AG08396 (cell line): ENCODE data around the gene MPV17L.
"Not testable (repeated sequence)": the region's sequence is repeated elsewhere in the genome, so short reads cannot be mapped to it uniquely, and the experiment has no call there.

Experiments used
- DNase-seq: peaks from one replicate; pipeline ENCODE4 v3.0.0; 2012; ENCODE audit warnings: low spot score, mixed read lengths

The MPV17L gene

DNA sequence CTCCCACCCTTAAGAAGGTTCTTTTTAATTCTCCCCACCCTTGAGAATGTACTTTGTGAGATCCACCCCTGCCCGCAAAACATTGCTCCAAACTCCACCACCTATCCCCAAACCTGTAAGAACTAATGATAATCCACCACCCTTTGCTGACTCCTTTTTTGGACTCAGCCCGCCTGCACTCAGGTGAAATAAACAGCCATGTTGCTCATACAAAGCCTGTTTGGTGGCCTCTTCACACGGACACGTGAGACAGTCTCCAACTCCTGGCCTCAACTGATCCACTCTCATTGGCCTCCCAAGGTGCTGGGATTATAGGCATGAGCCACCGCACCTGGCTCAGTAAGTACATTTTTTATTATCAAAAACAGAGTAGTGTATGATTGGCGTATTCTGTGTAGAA is 13.9 kb downstream of the MPV17L start:
- DNase-seq = not testable (repeated sequence)

DNA sequence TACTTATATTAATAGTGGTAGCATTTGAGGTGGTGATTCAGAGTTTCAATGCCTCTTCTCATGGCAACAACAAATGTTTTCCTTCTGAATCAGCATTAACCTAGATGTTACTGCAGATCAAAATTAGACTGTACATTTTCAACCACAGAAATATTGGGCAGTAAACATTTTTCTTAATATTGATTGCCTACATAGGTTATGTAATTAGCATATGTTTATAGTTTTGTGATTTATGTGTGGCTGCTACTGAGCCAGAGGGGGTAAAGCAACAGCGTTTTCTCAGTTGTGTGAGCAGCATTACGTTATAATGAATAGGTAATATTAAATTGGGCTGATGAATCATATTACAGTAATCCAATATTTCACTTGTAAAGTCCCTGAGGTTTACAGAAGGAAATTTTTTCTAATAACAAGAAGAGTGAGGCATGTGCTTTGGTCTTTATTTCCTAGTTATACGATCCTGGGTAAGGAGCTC is 20.0 kb downstream of the MPV17L start:
- DNase-seq = no peak

DNA sequence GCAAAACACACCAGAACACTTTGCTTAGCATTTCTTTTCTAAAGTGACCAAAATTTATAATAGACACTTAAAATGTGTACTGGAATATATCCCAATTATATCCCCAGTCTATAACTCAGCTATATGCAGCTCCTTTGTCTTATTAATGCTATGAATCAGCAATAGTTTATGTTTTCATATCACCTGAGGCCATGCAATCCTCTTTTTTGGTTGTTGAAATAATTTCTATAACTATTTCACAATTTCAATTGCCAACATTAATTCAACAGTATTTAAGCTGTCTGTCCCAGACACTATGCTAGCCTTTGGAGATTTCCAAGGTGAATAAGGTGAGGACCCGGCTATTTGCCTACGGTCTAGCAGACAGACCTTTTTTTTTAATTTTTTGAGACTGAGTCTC is 21.6 kb downstream of the MPV17L start:
- no peak for DNase-seq

DNA sequence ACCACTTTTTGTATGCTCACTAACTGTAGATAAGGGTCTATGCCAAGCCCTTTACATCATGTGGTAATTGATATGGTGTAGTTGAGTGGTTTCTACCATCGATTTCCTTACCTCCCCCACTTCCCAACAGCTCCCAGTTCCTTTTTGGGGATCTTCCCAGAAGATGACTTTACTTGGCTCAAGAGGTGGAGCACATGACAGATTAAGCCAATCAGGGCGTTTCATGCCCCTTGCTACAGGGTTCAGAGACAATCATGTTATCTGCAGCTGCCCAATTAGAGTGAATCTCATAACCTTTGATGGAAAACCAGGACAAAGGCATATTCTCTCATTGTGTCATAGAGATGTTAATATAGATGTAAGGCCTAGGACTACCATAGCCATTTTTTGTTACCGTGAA is 22.7 kb downstream of the MPV17L start:
- DNase-seq = no peak

DNA sequence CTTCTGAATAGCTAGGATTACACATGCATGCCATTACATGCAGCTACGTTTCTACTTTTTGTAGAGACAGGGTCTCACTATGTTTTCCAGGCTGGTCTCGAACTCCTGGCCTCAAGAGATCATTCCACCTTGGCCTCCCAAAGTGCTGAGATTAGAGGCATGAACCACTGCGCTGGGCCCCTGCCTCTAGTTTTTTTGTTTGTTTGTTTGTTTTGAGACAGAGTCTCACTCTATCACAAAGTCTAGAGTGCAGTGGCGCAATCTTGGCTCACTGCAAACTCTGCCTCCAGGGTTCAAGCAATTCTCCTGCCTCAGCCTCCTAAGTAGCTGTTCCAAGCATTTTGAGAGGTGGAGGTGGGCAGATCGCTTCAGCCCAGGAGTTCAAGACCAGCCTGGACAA is 26.1 kb downstream of the MPV17L start:
- not testable (repeated sequence) for DNase-seq

DNA sequence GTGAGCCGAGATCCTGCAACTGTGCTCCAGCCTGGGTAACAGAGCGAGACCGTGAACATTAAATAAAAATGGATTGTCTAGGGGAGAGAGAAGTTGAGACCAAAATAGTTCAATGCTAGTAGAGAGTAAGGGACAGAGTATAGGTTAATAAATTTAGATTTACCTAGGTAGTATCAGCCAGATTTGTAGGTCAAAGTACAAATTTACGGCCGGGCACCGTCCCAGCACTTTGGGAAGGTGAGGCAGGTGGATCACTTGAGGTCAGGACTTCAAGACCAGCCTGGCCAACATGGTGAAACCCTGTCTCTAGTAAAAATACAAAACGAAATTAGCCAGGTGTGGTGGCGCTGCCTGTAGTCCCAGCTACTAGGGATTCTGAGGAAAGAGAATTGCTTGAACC is 26.7 kb downstream of the MPV17L start:
- no peak for DNase-seq

DNA sequence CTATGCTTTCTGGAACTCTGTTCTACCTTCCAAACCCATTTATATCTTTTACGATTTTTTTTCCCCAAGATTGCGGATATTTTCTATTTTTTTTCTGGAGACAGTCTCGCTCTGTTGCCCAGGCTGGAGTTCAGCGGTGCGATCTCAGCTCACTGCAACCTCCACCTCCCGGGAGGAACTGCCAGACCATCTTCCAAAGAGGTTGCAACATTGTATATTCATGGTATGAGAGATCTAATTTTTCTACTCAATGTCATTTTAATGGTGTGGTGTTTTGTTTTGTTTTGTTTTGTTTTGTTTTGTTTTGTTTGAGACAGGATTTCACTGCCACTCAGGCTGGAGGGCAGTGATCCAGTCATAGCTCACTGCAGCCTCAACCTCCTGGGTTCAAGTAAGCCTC is 30.3 kb downstream of the MPV17L start:
- DNase-seq = no peak

DNA sequence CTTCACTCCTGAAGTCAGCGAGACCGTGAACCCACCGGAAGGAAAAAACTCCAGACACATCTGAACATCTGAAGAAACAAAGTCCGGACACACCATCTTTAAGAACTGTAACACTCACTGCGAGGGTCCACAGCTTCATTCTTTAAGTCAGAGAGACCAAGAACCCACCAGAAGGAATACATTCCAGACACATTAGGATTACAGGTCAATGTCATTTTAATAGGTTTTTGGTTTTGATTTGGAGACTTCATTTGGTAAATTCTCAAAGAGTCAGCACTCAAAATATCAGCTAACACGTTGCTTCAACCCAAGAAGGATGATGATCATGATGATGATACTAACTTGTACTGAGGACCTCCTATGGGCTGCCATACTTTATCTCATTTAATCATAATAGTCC is 31.2 kb downstream of the MPV17L start:
- no peak for DNase-seq

DNA sequence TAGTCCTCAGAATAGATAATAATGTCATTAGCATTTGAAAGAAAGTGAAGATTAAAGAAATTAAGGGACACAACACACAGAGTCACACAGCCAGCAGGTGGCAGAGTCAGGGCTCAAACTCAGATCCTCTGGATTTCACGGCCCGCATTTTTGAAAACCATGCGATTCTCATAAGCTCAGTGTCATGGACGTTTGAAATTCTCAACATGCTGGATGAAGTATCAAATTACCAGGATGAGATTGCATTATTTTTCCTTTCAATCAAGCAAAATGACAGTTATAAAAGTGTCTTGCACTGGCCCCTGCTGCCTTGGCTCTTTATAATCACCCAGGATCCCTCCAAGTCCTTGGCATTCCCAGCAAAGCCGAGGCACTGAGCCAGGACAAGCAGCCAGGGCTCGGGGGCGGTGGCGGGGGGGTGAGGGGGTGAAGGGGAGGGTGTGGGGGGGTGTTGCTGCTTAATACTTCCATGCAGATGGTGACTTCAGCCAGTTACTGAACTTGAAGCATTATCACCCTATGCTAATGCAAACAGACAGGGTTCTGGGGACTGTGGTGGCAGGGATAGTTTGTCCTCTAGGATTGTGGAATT is 32.2 kb downstream of the MPV17L start:
- DNase-seq = peak; percentile 69

DNA sequence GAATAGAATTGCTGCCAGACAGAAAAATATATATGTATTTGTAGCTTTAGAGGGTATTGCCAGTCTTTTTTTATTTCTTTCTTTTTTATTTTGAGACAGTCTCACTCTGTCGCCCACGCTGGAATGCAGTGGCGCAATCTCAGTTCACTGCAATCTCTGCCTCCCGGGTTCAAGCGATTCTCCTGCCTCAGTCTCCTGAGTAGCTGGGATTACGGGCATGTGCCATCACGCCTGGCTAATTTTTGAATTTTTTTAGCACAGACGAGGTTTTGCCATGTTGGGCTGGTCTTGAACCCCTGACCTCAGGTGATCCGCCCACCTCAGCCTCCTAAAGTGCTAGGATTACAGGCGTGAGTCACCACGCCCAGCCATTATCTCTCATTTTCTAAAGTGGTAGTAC is 35.3 kb downstream of the MPV17L start:
- not testable (repeated sequence) for DNase-seq

DNA sequence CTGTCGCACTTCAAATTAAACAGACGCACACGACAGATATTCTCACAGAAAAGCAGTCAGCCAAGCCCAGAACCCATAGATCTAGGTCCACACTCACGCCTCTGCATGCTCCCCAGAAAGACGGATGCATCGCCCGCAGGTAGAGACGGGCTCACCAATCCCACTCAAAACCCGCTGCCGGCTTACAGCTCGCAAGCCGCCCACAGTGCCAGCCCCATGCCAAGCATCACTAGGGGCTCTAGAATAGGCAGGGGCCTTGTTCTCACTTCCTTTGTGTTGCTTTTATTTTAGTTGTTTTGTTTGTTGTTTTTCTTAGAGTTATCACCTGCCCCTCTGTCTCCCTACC is 38.5 kb downstream of the MPV17L start:
- DNase-seq = no peak

DNA sequence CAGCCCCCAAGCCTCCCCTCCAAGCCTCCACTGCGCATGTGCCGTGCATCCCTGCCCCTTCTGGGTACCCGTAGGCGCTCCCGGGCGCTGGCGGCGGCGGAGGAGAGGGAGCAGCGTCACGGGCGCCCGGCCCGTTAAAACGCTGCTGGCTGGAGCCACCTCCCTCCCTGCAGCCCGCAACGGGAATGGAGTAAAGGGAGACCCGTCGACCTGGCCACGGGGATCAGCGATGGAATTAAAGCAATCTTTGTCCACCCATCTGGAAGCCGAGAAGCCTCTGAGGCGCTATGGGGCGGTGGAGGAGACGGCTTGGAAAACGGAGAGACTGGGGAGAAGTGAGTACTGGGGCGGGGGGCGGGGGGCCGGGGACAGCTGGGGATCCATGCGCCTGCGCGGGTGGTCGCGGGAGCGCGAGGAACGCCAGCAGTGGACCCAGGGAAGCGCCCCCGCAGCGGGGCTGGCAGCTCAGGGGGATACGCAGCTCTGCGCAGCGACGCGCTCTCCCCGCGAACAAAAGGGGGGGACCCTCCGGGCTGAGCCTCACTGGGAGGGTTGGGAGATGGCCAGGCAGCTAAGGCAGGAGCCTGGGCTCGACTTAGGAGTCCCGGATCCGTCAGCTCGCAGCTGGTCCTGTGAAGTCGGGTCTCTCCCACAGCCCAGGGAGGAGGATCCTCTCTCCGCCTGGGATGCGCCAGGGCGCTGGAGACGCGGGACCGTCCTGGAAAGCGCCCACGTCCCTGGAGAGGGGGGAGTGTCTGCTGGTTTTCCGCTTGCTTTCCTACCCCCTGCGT is 39.1 kb downstream of the MPV17L start, which contains the start of gene BMERB1:
TSS of gene BMERB1 (plus strand) at position 164 of the 791 bp plus-strand sequence. CDS start at position 230, 66 bp downstream.
- peak; percentile 91 for DNase-seq

DNA sequence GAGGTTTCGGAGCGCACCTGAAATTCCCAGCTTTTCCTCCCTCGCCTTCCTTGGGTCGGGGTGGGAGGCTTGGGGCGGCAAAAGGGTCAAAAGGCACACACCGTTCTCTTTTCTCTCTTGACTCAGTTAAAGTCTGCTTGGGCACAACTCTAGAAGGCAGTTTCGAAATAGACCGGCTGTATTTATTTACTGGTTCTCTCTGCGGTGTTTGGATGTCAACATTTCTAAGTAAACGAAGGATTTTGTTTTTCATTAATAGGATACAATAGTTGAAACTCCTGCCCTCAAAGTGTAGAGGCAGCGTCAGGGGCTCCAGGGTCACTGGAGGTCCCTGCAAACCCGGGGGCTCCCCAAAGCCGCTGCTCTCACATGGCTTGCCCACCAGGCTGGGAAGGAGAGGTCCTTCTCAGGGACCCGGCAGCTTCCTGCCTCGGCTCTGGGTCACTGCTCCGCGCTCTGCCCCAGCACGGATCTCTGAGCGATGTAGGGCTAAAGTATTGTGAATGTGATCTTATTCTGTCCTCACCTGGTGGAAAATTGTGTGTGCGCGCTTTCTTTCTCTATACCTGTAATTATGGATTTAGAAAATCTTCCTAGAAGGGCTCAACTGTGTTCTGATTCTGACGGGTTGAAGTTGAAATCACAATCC is 39.8 kb downstream of the MPV17L start:
- DNase-seq = no peak

DNA sequence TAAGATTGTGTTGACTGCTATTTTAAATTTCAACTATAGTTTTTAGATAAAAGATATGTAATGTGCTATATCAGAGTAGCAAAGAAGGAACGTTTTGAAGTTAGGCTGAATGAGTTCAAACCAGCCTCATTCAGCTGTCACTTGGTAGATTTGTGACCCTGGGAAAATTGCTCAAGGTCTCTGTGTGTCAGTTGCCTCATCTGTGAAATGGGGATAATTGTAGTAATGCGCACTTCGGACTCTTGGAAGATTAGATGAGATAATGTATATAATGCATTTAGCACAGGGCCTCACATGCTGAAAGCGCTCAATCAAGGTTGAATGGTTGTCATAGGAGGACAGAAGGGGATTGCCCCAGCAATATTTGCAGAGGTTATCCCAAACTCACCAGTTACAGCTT is 43.5 kb downstream of the MPV17L start:
- DNase-seq = no peak

DNA sequence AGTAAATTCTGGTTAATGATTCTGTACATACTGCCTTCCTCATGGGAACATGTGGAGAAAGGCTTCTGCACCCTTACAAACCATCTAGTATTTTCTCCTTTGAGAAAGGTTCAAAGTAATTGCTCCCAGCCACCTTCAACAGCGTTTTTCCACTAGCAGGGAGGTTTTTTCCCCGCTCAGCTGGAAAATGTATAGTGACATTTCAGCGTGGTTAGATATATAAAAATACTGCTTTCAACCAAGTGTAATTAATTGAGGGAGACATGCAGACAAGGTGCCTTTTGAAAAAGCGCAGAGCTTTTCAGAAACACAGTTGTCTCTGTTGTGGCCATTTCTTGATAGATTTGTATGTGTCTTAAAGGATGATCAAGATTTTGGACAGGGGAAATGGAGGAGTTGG is 44.0 kb downstream of the MPV17L start:
- no peak for DNase-seq

DNA sequence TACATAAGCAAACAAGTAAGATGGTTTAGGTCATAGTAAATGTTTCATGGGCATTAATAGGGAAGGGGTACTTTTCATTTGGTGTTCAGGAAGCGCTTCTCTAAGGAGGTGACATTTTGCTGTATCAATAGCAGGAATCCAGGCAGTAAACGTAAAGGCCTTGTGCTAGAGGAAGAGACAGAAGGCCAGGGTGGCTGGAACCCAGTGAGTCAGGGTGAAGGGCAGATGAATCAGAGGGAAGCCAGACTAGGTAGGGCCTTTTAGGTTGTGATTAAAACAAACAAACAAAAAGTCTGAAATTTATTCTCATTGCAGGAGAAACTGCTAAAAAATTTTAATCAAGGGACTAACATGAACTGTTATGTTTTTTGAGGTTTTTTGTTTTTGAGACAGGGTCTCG is 45.3 kb downstream of the MPV17L start:
- peak; percentile 52 for DNase-seq

DNA sequence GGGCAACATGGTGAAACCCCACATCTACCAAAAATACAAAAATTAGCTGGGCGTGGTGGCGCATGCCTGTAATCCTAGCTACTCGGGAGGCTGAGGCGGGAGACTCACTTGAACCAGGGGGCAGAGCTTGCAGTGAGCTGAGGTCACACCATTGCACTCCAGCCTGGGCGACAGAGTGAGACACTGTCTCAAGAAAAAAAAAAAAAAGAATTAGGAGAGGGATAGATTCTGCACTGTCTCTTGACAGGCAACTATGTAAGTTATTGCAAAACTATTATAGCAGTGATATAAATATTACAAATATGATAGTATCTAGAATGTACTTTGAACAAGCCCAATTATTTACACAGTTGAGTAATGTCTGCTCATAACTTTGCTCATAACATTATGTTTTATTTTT is 46.6 kb downstream of the MPV17L start:
- DNase-seq = not testable (repeated sequence)

DNA sequence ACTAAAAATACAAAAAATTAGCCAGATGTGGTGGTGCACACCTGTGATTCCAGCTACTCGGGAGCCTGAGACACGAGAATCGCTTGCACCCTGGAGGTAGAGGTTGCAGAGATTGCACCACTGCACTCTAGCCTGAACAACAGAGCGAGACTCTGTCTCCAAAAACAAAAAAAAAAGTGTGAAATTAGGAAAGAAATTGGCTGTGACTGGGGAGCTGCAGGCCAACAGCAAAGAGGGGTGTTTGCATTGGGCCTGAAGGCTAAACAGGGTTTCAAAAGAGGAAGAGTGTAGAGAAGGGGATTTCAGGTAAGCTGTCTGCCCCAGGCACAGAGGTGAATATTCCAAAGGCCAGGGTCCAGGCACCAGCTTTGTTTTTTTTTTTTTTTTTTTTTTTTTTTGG is 48.2 kb downstream of the MPV17L start:
- DNase-seq = no peak

DNA sequence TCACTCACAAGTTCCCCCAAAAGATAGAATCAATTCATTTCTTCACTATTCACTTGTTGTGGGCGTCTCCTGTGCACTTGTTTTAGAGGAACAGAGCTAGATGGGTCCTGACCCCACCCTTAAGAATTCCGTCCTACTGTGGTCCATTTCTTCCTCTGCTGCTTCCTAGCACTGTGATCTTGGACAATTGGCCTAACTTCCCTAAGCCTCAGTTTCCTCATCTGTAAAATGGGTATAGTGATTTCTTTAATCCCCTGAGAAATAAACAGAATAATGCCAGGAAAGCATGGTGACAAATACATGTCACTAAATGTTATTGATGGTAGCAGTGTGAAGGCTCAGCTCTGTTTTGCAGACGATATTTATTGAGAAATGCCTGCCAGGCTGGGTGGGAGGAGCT is 48.7 kb downstream of the MPV17L start:
- no peak for DNase-seq

DNA sequence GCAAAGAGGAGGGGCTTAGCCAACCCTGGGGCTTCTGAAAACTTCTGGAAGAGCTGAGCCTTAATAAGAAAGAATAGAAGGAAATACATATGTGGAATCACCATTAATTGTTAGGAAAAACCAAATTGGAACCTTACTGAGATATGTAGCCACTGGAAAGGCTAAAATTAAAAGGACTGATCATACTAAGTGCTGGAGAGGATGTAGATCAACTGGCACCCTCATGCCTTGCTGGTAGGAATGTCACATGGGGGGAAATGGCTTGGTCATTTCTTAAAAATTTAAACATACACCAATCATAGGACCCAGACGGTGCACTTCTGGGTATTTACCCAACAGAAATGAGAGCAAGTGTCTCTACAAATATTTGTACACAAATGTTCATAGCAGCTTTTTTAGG is 49.9 kb downstream of the MPV17L start:
- DNase-seq = no peak

DNA sequence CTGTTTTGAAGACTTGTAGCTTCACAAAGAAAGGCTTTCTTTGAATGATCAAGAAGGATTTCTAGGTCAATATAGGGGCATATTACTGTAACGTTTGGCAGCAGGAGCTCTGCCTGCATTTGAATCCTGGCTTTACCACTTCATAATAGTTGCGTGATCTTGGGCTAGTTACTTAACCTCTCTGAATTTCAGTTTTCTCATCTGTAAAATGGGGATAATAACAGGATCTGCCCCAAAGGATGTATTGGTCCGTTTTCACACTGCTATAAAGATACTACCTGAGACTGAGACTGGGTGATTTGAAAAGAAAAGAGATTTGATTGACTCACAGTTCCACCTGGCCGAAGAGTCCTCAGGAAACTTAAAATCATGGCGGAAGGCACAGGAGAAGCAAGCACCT is 51.3 kb downstream of the MPV17L start:
- no peak for DNase-seq

DNA sequence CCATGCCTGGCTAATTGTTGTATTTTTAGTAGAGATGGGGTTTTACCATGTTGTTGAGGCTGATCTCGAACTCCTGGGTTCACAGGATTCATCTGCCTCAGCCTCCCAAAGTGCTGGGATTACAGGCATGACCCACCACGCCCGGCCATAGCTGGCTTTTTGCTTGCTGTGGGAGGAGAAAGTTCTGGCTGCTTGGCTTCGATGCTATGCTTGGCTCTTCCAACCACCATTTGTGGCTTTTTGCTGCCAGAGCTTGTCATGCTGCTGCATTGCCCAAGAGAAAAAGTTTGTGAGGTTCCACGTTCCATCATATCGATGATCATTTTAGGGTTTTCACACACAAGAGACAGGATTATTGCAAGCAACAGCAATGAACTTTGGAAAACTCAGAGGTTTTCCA is 55.1 kb downstream of the MPV17L start:
- DNase-seq = no peak

DNA sequence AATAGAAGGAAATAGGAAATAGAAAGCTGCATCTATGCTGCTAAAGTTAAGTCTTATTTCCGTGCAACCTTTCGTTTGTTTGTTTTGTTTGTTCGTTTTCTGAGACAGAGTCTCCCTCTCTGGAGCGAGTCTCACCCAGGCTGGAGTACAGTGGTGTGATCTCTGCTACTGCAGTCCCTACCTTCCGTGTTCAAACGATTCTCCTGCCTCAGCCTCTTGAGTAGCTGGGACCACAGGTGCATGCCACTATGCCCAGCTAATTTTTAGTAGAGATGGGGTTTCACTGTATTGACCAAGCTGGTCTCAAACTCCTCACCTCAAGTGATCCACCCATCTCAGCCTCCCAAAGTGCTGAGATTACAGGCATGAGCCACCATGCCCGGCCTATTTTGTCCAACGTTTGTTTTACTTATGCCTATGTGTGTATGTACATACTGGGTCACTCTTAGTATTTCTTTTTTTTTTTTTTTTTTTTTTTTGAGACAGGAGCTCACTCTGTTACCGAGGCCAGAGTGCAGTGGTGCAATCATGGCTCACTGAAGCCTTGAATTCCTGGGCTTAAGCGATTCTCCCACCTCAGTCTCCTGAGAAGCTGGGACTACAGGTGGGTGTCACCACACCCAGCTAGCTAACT is 55.7 kb downstream of the MPV17L start:
- no peak for DNase-seq
